Stimulated activated CD4-positive, alpha-beta T cell treated with anti-CD3 and anti-CD28 coated beads, Interleukin-1b, Interleukin-23, amount 100 ng/mL, for 4 hours (primary cell): ENCODE measurements around the gene NUP210L.

Experiments used
- DNase-seq, 2 donors: peaks; one replicate each; pipeline ENCODE4 v3.0.0-alpha.2; 2020; ENCODE audit warnings: low read depth in 2 of 2

Gene NUP210L

GRCh38 chr1:153967107-153967999, 187.5 kb downstream of the NUP210L start, which contains the start of gene CREB3L4:
TSS of gene CREB3L4 (plus strand) at chr1:153967902. CDS start at chr1:153968526, 624 bp downstream.
- DNase-seq, result peak; percentile 60

DNA sequence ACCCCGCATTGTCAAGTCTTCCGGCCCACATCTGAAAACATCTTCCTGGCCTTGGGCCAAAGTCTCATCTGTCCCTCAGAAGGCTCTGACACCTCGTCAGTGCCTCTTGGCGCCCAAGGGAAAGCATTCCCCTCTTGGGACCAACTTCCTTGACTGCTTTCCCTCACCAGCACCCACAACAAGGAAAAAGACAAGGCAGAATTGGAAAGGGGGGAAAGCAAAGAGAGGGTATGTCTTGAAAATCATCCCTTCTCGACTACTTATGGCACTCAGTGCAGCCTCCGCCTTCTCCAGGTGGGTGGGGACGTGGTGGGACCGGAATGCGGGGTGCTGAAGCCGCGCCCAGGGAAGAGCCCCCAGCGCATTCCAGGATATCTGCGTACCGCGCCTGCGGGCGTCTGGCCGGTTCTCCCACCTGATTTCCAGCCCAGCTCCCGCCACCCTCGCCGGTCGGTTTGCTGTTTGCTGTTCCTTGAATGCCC, 191.0 kb downstream of the NUP210L start:
- no peak for DNase-seq

GRCh38 chr1:153963030-153963849, 191.6 kb downstream of the NUP210L start, which contains the start of gene SLC39A1:
TSS of gene SLC39A1 (minus strand) at chr1:153963537. CDS start at chr1:153962715, 822 bp downstream.
- peak; percentile 88 to 92 for DNase-seq

DNA sequence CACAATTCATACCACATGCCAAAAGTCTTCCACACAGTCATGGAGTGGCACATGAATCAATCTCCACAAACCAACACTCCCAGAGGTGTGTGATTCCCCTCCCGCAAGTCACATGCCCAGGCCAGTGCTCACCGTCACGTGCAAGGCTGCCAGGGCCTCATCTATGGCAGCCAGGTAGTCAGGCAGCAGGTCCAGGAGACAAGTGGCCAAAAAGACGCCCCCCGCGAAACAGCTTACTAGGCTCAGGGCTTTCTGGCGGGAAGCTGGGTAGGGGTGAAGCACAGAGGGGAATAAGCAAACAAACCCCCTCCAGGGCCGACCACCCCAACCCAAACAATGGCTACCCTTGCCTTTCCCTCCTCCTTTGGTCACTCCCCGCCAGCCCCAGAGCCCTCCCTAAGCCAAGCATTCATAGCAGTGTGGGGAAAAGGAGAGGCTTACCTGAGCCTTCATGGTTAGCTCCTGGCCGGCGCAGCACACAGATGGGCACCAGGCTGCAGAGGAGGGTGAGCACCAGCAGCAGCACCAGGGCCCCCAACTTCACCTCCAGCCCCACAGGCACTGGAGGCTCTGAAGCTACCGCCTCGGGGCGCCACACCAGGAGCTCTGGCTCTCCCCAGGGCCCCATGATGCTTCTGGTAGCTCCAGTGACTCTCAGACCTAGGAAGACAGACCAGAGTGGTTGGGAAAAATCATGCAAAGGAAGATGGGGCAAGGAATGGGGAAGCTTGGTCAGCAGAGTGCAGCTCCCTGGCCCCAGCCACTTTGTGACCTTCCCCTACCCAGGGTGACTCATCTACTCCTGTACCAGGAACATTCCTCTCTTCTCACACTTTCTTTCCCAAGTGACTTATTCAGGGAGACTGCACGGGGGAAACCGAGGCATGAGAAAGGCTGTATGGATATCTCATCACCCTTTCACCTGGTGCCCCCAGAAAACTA, 192.5 kb downstream of the NUP210L start:
- DNase-seq, result no peak

GRCh38 chr1:153961421-153961820, 193.5 kb downstream of the NUP210L start:
- DNase-seq, result no peak

DNA sequence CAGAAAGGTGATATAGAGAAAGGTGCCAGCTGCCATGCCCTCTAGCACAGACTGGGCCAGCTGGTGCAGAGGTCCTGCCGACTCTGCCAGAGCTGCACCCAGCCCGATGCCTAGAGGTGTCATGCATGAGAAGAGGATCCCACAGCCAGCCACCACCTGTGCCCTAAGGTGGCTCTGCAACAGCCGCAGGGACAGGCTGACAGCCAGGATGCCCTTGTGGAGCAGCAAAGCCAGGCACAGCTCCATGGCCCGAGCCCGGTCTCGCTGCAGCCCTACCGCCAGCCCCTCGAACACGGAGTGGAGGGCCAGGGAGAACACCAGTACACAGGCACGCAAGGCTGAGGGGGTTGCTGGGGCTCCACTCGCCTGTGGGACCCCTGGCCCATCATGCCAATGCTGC, 194.7 kb downstream of the NUP210L start:
- DNase-seq, result no peak

- DNase-seq, result no peak
These were observed 195.4 kb downstream of the NUP210L start for GRCh38 chr1:153959454-153959853.

DNA sequence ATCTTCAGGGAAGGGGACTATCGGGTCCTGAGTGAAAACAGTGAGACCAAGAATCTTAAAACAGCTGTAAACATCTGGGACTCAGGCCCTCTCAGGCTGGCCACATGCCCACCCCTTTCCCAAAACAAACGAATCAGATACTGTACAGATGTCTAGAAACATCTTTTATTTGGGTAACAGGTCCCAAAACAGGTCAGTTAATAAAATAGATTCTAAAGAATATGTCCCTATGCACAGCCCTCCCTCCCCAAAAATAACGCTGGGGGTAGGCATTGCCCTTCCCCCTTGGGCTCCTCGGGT, 196.0 kb downstream of the NUP210L start:
- no peak for DNase-seq

DNA sequence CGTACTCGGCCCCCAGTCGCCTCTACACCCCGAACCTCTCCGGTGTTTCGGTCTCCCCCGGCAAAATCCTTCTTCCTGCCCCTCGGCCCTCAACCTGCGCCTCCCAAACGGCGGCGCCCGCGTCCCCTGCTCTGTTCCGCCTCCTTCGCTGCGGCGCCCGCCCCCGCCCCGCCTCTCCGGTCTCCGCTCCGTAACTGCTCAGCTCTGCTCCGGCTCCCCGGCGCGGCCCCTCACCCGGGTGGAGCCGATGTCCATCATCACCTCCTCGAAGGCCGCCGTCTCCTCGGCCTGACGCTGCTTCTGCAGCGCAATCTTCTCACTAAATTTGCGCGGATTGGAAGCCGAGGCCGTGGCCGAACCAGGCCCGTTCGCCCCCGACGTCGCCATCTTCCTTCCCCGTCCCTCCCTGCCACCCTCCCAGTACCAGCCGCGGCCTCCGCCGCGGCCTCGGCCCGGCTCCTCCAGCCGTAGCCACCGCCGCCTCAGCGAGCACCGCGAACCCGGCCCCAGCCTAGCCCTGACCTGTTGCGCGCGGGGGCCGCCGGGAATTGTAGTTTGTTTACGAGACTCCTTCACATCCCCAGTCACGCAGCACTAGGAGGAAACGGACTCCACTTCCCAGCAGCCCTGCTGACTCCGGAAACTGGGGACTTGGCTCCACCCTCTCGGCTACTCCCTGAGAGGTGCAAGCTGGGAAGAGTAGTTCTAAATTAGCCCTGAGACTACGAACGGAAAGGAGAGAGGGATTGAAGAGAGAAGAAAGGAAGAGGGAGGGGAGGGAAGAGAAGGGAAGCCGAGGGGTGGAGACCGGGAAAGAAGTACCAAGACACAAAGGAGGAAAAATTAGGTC, 196.5 kb downstream of the NUP210L start, which contains the start of gene CRTC2:
CRTC2 (minus strand) TSS at position 502 of the 850 bp plus-strand sequence; CDS start at position 387, 115 bp downstream.
- DNase-seq, result peak; percentile 94 to 95

DNA sequence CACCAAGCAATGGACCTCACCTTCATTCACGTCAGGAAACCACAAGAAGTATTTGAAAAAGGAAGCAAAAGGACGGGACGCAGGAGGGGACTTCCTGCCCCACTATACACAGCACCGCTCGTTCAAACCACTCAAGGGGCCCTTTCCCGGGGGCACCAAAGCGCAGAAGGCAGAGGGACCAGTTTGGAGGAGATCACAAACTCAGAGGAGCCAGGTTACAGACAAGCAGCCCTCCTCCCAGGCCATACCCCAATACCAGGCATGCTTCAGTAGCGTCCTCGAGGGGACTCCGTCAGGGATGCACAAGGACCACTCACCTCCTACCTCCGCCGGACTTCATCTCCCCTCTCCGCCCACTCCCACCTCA, 197.1 kb downstream of the NUP210L start:
- DNase-seq, result no peak

- DNase-seq, result no peak
These were observed 197.7 kb downstream of the NUP210L start for GRCh38 chr1:153956997-153957715.

- DNase-seq, result no peak
These were observed 200.0 kb downstream of the NUP210L start for GRCh38 chr1:153954826-153955225.

GRCh38 chr1:153953859-153954365, 201.0 kb downstream of the NUP210L start:
- no peak for DNase-seq

GRCh38 chr1:153951801-153952200, 203.1 kb downstream of the NUP210L start:
- DNase-seq, result no peak

DNA sequence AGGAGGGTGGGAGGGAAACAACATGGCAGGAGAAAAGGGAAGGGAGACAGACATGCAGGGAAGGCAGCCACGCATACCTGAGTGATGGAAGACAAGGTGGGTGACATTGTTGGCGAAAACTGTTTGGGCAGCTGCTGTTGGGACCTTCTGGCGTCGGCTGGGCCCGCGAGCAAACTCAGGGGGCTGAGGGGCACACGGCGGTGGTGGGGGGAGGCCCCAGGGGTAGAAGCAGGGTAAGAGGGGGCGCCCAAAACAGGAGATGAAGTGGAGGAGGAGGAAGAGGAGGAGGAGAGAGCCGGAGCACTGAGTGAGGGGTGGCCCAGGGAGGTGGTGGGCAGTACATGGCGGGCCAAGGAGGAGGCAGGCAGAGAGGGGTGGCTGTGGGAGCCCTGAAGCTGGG, 203.7 kb downstream of the NUP210L start:
- no peak for DNase-seq

DNA sequence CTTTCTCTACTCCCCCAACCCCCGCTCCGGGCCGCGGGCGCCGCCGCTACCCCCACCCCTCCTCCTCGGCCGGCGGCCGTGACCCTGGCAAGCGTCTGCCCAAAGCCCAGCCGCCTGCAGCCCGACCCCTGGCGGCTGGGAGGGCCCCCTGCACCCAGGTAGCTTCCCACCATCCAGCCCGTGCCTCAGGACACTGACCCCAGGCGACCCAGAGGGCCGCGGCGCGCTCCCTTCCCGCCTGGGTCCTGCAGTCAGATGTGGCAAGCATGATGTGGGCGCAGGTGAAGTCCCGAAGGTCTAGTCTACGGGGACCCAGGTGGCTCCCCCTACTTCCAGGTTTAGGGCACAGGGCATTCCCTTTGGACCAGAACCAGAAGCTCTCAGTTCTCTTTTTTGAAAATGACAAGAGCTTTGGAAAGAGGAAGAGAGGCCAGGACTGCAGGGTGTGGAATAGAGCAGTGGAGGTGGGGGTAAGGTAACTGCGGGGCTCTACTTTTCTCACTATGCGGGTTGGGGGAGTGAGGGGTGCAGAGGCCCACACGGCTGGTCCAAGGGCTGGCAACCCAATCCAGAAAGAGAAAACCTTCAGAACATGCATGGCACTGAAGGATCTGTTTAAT, 208.1 kb downstream of the NUP210L start, which contains the start of gene DENND4B:
DENND4B (minus strand) TSS at position 97 of the 620 bp plus-strand sequence. CDS start 2,344 bp downstream, outside the sequence.
- peak; percentile 63 to 72 for DNase-seq

DNA sequence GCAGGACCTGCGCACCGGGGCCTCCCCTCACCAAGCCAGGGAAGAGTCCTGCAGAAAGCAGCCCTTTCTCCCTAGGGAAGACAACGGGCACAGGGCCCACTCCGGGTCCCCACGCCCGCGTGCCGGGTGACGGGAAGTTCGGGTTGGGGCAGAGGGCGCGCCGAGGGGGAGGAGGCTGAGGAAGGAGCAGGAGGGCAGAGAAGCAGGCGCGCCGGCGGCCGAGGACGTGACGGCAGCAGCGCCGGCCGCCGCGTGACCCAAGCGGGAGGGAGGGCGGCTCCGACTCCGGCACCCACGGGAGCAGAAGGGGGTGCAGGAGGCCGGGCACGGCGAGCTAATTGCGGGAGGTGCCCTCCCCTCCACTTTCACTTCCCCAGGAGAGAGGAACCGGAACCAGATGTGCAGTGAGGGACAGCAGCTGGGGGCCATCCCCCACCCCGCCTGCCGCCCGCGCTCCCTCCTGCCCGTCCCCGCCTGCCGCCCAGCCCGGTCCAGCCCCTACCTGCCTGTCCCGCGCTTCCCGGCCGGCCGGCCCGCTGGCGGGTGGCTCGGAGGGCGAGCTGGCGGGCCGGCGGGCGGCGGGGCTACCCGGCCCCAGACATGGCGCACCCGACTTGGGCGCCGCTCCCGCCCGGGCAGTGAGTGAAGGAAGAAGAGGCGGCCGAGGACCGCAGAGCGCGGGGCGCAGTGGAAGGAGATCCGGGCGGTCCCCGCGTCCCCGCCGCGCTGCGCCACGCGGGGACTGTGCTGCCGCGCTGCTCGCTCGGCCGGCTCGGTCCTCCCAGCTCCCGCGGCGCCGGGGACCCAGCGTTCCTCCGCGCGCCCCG, 208.9 kb downstream of the NUP210L start:
- DNase-seq, result peak; percentile 41 to 62
